ENCODE measurements around the gene MED16.

The MED16 gene

GRCh38 chr19:892894-893689, at the start of gene MED16, which contains the start of gene RNU6-9:
MED16 (minus strand) TSS chr19:893187; CDS start chr19:891131, 2,056 bp downstream.
RNU6-9 (plus strand) TSS chr19:893484.
- peak; percentile 49 for DNase-seq

GRCh38 chr19:942133-942645, 49.2 kb upstream of the MED16 start:
- DNase-seq: no peak

- DNase-seq: no peak
These were observed 48.5 kb upstream of the MED16 start for GRCh38 chr19:941292-942132.

- DNase-seq: no peak
These were observed 47.8 kb upstream of the MED16 start for GRCh38 chr19:940591-941291.

GRCh38 chr19:939922-940321, 46.9 kb upstream of the MED16 start:
- DNase-seq: no peak

GRCh38 chr19:939439-939838, 46.5 kb upstream of the MED16 start:
- DNase-seq: no peak

- no peak for DNase-seq
These were observed 45.4 kb upstream of the MED16 start for GRCh38 chr19:938233-938923.

GRCh38 chr19:937259-937694, 44.3 kb upstream of the MED16 start:
- DNase-seq: no peak

- DNase-seq: no peak
These were observed 43.2 kb upstream of the MED16 start for GRCh38 chr19:936175-936546.

- DNase-seq: no peak
These were observed 42.0 kb upstream of the MED16 start for GRCh38 chr19:934865-935479.

- DNase-seq: no peak
These were observed 41.3 kb upstream of the MED16 start for GRCh38 chr19:934197-934840.

- DNase-seq: no peak
These were observed 40.5 kb upstream of the MED16 start for GRCh38 chr19:933553-933882.

GRCh38 chr19:932648-933552, 39.9 kb upstream of the MED16 start:
- no peak for DNase-seq

GRCh38 chr19:931860-932647, 39.1 kb upstream of the MED16 start:
- DNase-seq: no peak

- no peak for DNase-seq
These were observed 36.9 kb upstream of the MED16 start for GRCh38 chr19:929891-930258.

- no peak for DNase-seq
These were observed 36.4 kb upstream of the MED16 start for GRCh38 chr19:929203-929890.

GRCh38 chr19:928471-929202, 35.6 kb upstream of the MED16 start:
- DNase-seq: no peak

- no peak for DNase-seq
These were observed 34.9 kb upstream of the MED16 start for GRCh38 chr19:927780-928401.

Measured in NCI-H187 treated with DMSO at 0.1 percent for 48 hours (cell line).